ENCODE measurements around the gene SASS6. TPM values are rescaled to one million over a fixed set of nuclear protein-coding genes. Genes with fewer than 3 reads are reported as not detected.
A peak's percentile ranks its signal among the peaks of the same experiment; 100 is the strongest.
"Not testable (repeated sequence)": the region's sequence is repeated elsewhere in the genome, so short reads cannot be mapped to it uniquely, and the experiment has no call there.

The SASS6 gene
- total RNA-seq, 1 donor = 5.2 TPM

DNA sequence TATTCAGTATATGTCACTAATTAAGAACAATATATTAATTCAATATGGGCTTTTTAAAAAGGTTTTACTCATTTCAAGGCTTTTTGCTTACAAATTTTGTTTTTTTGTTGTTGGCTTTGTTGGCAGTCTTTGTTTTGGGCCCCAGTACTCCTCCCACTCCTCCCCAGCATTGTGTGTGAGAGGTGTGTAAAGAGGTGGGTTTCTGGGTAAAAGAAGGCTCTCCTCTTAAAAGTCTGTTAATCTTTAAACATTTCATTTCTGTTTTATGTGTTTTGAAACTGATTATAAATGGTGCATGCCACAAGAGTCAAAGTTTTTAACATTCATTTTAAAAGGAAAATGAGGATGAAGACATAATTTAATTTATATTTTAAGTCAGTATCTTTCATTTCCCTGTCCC is 79.6 kb downstream of the SASS6 start:
- TF ChIP-seq, protein P1, sequence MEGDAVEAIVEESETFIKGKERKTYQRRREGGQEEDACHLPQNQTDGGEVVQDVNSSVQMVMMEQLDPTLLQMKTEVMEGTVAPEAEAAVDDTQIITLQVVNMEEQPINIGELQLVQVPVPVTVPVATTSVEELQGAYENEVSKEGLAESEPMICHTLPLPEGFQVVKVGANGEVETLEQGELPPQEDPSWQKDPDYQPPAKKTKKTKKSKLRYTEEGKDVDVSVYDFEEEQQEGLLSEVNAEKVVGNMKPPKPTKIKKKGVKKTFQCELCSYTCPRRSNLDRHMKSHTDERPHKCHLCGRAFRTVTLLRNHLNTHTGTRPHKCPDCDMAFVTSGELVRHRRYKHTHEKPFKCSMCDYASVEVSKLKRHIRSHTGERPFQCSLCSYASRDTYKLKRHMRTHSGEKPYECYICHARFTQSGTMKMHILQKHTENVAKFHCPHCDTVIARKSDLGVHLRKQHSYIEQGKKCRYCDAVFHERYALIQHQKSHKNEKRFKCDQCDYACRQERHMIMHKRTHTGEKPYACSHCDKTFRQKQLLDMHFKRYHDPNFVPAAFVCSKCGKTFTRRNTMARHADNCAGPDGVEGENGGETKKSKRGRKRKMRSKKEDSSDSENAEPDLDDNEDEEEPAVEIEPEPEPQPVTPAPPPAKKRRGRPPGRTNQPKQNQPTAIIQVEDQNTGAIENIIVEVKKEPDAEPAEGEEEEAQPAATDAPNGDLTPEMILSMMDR (IDR thresholded peaks at IDR 0.05; ENCODE audit: insufficient read depth, low read depth, low read length) = no peak
- no peak for DNase-seq (ENCODE audit: low read depth)
- H3K4me3 ChIP-seq (ENCODE audit: low read depth, low read length) = no peak overlapping the region

DNA sequence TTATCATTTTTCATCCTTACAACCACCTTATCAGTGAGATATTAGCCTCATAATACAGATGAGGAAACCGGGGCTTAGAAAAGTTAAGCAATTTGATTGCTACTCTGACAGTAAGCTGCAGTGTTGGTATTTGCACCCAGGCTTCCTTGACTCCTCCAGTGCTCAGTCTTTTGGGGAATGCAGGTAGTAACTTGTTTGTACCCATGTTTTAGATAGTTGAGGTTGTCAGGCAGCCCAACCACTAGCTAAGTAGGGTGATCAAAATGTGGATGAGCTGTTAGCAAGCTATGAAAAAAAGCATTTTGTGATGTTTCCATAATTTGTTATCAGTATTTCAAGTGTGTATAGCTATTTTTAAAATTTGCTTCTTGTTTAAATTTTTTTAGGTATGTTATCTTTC is 80.8 kb downstream of the SASS6 start:
- H3K4me3 ChIP-seq (ENCODE audit: low read depth, low read length) = no peak overlapping the region
- DNase-seq (ENCODE audit: low read depth) = no peak
- TF ChIP-seq, protein P1 (IDR thresholded peaks at IDR 0.05; ENCODE audit: insufficient read depth, low read depth, low read length) = no peak

DNA sequence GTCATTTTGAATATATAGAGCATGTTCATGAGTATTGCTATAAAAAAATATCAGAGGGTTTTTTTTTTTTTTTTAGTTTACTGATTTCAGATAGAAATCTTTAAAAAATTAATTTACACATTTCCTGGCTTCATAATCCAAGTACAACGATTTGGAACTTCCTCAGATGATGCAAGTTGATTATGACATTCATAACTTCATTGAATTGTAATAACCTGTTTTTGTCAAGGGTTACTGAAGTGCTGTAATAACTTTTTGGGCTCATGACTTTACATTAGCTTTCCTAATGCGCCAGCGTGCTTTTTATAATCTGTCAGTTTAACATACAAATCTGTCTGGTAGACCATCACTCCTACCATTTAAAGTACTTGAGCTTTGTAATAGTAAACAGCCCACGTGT is 81.3 kb downstream of the SASS6 start:
- DNase-seq (ENCODE audit: low read depth) = no peak
- TF ChIP-seq, protein P1 (IDR thresholded peaks at IDR 0.05; ENCODE audit: insufficient read depth, low read depth, low read length) = no peak
- H3K4me3 ChIP-seq (ENCODE audit: low read depth, low read length) = no peak overlapping the region

DNA sequence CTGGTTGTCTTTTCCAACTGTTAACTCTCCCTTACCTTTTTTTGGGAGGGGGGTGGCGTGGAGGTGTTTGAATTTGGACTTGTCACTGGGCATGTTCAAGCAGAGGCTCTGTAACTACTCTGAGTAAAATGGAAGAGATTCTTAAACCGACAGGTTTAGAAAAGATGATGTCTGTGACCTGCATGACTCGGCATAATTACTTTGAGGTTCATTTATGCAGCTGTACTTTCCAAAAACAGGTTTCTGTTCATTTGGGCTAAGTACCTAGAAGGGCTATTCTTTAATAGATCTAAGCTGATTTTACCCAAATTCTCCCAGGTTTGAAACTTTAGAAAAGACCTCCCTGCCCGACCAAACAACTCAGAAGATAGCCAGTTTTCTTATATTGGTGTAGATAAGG is 82.6 kb downstream of the SASS6 start:
- no peak for DNase-seq (ENCODE audit: low read depth)
- H3K4me3 ChIP-seq (ENCODE audit: low read depth, low read length) = no peak overlapping the region
- TF ChIP-seq, protein P1 (IDR thresholded peaks at IDR 0.05; ENCODE audit: insufficient read depth, low read depth, low read length) = no peak

DNA sequence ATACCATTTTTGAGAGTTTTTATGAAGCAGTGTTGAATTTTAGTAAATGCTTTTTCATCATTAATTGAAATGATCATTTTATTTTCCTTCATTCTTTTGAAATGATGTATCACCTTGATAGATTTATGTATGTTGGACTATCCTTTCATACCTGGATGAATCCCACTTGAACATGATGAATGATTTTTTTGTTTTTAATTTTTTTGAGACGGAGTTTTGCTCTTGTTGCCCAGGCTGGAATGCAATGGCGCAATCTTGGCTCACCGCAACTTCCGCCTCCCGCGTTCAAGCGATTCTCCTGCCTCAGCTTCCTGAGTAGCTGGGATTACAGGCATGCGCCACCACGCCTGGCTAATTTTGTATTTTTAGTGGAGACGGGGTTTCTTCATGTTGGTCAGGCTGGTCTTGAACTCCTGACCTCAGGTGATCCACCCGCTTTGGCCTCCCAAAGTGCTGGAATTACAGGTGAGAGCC is 85.5 kb downstream of the SASS6 start:
- H3K4me3 ChIP-seq (ENCODE audit: low read depth, low read length); DNase-seq (ENCODE audit: low read depth): not testable (repeated sequence)

DNA sequence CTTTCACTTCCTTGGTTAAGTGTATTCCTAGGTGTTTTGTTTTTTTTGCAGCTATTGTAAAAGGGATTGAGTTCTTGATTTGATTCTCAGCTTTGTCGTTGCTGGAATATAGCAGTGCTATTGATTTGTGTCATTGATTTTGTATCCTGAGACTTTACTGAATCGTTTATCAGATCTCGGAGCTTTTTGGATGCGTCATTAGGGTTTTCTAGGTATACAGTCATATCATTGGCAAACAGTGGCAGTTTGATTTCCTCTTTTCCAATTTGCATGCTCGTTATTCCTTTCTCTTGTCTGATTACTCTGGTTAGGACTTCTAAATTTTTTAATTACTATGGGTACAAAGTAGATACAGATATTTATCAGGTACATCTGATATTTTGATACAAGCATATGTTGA is 87.5 kb downstream of the SASS6 start:
- H3K4me3 ChIP-seq (ENCODE audit: low read depth, low read length) = no peak overlapping the region
- DNase-seq (ENCODE audit: low read depth) = no peak
- TF ChIP-seq, protein P1 (IDR thresholded peaks at IDR 0.05; ENCODE audit: insufficient read depth, low read depth, low read length) = no peak

DNA sequence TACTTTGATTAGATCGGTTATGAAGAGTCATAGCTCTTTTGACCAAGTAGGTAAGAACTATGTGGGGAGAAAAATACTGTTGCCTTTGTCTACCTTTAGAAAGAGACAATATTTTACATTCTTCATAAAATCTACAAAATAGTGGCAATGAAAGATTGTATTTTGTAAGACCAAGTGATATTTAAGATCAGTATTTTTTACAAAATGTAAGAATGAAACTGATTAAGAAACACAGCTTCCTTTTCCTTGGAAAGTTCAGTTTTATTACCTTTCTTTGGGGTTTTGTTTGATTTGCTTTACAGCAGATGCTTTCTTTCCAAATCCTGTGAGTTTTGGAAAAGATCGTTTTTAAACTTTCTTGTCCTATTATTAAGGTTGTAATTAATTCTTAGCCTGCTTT is 93.1 kb downstream of the SASS6 start:
- peak overlapping the region; percentile 96 for H3K4me3 ChIP-seq (ENCODE audit: low read depth, low read length)
- no peak for DNase-seq (ENCODE audit: low read depth)
- TF ChIP-seq, protein P1 (IDR thresholded peaks at IDR 0.05; ENCODE audit: insufficient read depth, low read depth, low read length) = no peak
